Right lung (tissue), 5 donors: Measurements from ENCODE around the gene TLX3. TPM values are rescaled to one million over a fixed set of nuclear protein-coding genes. Genes with fewer than 3 reads are reported as not detected.
"Not testable (repeated sequence)": the region's sequence is repeated elsewhere in the genome, so short reads cannot be mapped to it uniquely, and the experiment has no call there.

Experiments
- DNase-seq, 2 donors: peaks; one replicate each; pipeline ENCODE4 v3.0.0-alpha.2; 2013
- polyA plus RNA-seq, 5 donors: library from polyadenylated mRNA; unstranded; fragments of 120-200 nt; gene quantifications; one replicate each; pipeline versions ENCODE4 v1.2.1 to v1.2.3, GENCODE V29; 2013; ENCODE audit warnings: inconsistent platforms in 1 of 5, low replicate concordance in 1 of 5; ENCODE audit not compliant: insufficient read length in 5 of 5, insufficient read depth in 1 of 5

The TLX3 gene
- polyA plus RNA-seq, 5 donors, result not detected

GRCh38 chr5:171323007-171323406 lies 14.0 kb downstream of the TLX3 start:
- DNase-seq, result no peak

GRCh38 chr5:171323806-171324632 lies 15.0 kb downstream of the TLX3 start:
- DNase-seq, result no peak

- DNase-seq, result no peak
Measured at GRCh38 chr5:171330021-171330420, 21.0 kb downstream of the TLX3 start.

GRCh38 chr5:171335616-171336015 lies 26.6 kb downstream of the TLX3 start:
- no peak for DNase-seq

GRCh38 chr5:171336521-171337209 lies 27.6 kb downstream of the TLX3 start:
- peak in 1 of 2 donors; percentile 56 for DNase-seq

GRCh38 chr5:171337210-171337569 lies 28.1 kb downstream of the TLX3 start:
- DNase-seq, result no peak

- DNase-seq, result no peak
Measured at GRCh38 chr5:171340042-171340441, 31.0 kb downstream of the TLX3 start.

- DNase-seq, result no peak
Measured at GRCh38 chr5:171340491-171340890, 31.4 kb downstream of the TLX3 start.

GRCh38 chr5:171342362-171343111 lies 33.5 kb downstream of the TLX3 start:
- peak in 1 of 2 donors; percentile 32 for DNase-seq

GRCh38 chr5:171344936-171345608 lies 36.0 kb downstream of the TLX3 start:
- no peak for DNase-seq

GRCh38 chr5:171351536-171352073 lies 42.6 kb downstream of the TLX3 start:
- no peak for DNase-seq

GRCh38 chr5:171355302-171355724 lies 46.3 kb downstream of the TLX3 start:
- DNase-seq, result no peak

- no peak for DNase-seq
Measured at GRCh38 chr5:171357843-171358242, 48.8 kb downstream of the TLX3 start.

- not testable (repeated sequence) for DNase-seq
Measured at GRCh38 chr5:171361151-171361550, 52.1 kb downstream of the TLX3 start.

Other genes with a start within 250 kb of the TLX3 start
- gene NPM1, start 78.6 kb downstream of the TLX3 start, polyA plus RNA-seq, result 1,000 to 10,000 TPM; 1,884 to 2,466 (median 2,049) TPM
- 10 to 100 TPM in 1 of 5 donors, 1 to 10 TPM in 4; 4.6 to 11.2 (median 7.8) TPM for gene FGF18, start 110.4 kb downstream of the TLX3 start, polyA plus RNA-seq